Fibroblast of pulmonary artery (primary cell): ENCODE measurements around the gene CROCC2.

Experiments
- DNase-seq: peaks from one replicate; pipeline ENCODE4 v3.0.0-alpha.2; 2010; ENCODE audit warnings: low read depth
- H3K4me3 ChIP-seq: replicated peaks from 2 replicates; pipeline ENCODE4 v1.5.1; 2011; ENCODE audit warnings: low read depth, mild to moderate bottlenecking, control low read depth, low read length, moderate library complexity
- CTCF ChIP-seq: IDR thresholded peaks from 2 replicates; pipeline ENCODE4 v1.5.1; 2011; ENCODE audit warnings: mild to moderate bottlenecking, control low read depth, low read length, inconsistent platforms; ENCODE audit errors: missing control alignments

Gene CROCC2

GRCh38 chr2:241035142-241035817 lies 129.1 kb downstream of the CROCC2 start:
- TF ChIP-seq CTCF, result no peak
- H3K4me3 ChIP-seq, result no peak overlapping the region
- no peak for DNase-seq

DNA sequence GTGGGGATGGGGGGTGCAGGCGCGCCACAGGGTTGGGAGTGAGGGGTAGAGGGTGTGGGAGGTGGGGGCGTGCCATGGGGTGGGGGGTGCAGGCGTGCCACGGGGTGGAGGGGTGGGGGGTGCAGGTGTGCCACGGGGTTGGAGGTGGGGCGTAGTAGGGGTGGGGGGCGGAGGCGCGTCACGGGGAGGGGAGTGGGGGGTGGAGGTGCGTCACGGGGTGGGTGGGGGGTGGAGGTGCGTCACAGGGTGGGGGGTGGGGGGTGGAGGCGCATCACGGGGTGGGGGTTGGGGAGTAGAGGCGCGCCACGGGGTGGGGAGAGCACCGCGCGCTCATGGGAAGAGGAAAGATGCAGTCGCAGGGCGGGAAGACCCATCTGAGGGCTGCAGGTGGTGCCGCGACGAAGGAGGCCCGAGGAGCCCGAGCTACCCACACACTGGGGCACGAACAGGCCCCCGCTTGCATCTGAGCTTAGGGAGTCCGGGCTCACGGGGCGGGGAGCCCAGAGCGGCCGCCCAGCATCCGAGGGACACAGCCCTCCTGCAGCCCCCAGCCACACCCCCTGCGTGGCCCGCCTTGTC lies 129.8 kb downstream of the CROCC2 start:
- no peak overlapping the region for H3K4me3 ChIP-seq
- no peak for TF ChIP-seq CTCF
- DNase-seq, result no peak

DNA sequence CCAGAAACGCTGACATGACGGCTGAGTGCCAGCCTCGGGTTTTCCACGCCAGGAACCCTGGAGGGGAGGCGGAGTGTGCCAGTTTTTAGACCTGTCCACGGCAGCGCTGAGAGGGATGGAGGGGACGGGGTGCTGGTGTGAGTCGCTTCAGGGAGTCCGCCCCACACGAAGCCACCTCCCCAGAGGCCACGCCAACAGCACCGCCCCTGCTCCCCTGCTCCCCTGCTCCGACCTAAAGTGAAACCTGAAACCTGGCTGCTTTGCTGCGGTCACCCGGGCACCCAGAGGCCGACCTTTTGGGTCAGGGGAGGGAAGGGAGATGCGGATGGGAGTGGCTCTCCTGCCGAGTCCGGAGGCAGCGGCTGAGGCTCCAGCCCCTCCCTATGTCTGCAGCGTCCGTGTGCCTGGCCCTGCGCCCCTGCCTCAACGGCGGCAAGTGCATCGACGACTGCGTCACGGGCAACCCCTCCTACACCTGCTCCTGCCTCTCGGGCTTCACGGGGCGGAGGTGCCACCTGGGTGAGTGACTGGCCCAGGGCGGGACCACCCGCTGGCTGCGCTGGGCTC lies 130.3 kb downstream of the CROCC2 start:
- TF ChIP-seq CTCF, result no peak
- no peak for DNase-seq
- no peak overlapping the region for H3K4me3 ChIP-seq

GRCh38 chr2:241036964-241037421 lies 130.9 kb downstream of the CROCC2 start:
- DNase-seq, result no peak
- no peak for TF ChIP-seq CTCF
- no peak overlapping the region for H3K4me3 ChIP-seq

DNA sequence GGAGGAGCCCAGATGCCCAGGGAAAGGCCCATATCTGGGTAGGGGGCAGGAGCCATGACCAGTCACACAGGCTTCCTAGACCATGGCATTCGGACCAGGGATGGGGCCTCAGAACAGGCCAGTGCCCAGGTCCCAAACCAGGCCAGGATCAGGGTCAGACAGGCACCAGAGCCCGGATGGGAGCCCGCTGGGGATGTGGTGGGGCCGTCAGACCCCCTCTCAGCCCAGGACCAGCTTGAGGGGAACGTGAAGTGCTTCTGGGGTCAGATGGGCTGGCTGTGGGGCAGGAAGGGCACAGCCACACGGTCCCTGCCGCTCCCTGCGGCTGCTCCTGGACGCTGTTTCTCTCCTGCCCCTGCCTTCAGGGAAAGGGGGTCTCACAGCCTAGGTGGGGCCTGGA lies 131.4 kb downstream of the CROCC2 start:
- TF ChIP-seq CTCF, result no peak
- no peak overlapping the region for H3K4me3 ChIP-seq
- DNase-seq, result no peak

DNA sequence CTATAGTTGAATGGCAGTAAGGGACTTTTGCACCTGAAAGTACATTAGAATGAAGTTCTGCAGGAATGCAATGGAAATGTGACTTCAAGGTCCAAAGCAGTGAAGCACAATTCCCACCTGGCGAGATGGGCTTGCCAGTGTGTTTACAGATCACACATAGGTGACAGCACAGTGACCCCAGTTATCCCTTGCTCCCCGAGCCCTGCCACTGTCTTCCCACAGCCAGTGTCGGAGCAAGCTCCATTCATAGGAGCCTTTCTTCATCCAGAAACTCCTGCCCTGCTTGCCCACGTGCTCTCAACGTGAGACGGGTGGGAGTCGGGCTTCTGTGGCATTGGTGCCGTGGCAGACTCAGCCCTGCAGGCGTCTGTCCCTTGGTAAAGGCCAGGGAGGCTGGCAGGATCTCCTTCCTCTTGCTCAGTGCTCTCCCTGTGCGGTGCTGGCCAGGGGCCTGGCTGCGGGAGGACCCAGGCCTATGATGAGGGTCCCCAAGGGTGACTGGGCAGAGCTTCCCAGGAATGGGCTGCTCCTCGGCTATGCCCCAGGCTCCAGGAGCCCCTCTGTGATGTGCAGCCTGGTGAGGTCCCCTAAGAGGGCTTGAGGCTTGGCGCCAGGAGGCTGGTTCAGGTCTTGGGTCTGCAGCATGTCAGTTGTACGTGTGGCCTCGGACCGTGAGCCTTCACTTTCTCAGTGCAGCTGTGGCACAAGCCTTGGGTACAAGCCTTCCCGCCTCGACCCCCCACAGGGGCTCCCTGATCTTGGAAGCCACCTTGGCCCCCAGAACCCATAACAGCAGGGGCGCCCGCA lies 132.4 kb downstream of the CROCC2 start:
- no peak overlapping the region for H3K4me3 ChIP-seq
- TF ChIP-seq CTCF, result no peak
- DNase-seq, result no peak
